Measurements from ENCODE around the gene BRINP1. TPM values are rescaled to one million over a fixed set of nuclear protein-coding genes. Genes with fewer than 3 reads are reported as not detected.

Gene BRINP1
- total and polyA plus RNA-seq, 10 of the 15 experiments (the other 5 are each of a cell fraction or from before 2014, with no cell fraction given) = not detected

GRCh38 chr9:119349351-119349825, 19.8 kb downstream of the BRINP1 start:
- in situ Hi-C loops (cut with MboI) = no loop called here
- SMC1A ChIA-PET (ENCODE audit: uncharacterized antibody, unreplicated experiment) = no interaction called here
- DNase-seq (ENCODE audit: low read depth, low spot score) (no peak), FAIRE-seq (no peak), ATAC-seq (no peak)
- H3K27ac ChIP-seq (ENCODE audit: control insufficient read depth, insufficient read depth) = no peak overlapping the region
- intact Hi-C loops (cut with micrococcal nuclease; ENCODE audit: unreplicated experiment) = no loop called here
- CTCF ChIA-PET = no interaction called here
- 34% methylated on average over 11 of the region's 11 CpGs for WGBS (ENCODE audit: insufficient coverage, insufficient replicate concordance, low lambda C conversion rate, missing lambda C conversion rate)
- H3K27me3 ChIP-seq (replicated peaks in 1 of 2; ENCODE audit: control insufficient read depth in 2 of 2, insufficient read depth in 2 of 2, low read length in 1 of 2) = no peaks in the 10 kb centered on the region
- H3K4me1 ChIP-seq (ENCODE audit: control insufficient read depth, insufficient read depth, low read length) = no peaks in the 10 kb centered on the region
- no peak overlapping the region for H3K4me3 ChIP-seq
- RAD21 ChIA-PET (ENCODE audit: unreplicated experiment) = no interaction called here
- no peak overlapping the region for H2AFZ ChIP-seq (ENCODE audit: control insufficient read depth, low read depth, low read length)
- H3K79me2 ChIP-seq (ENCODE audit: control insufficient read depth, insufficient read depth, low read length) = no peaks in the 10 kb centered on the region
- no peaks in the 10 kb centered on the region for H4K20me1 ChIP-seq (ENCODE audit: control insufficient read depth, insufficient read depth)
- H3K36me3 ChIP-seq (ENCODE audit: control insufficient read depth in 2 of 2, insufficient read depth in 2 of 2, low read length in 1 of 2) = no peaks in the 10 kb centered on the region
- no peak overlapping the region for H3K4me2 ChIP-seq (ENCODE audit: control insufficient read depth, insufficient read depth)
- BruUV-seq (replicated peaks) = no TSS peak
- no peaks in the 10 kb centered on the region for H3K9me3 ChIP-seq (replicated peaks; ENCODE audit: control insufficient read depth, insufficient read depth, low read length)
- POLR2A ChIA-PET = no interaction called here
- no peak overlapping the region for H3K9ac ChIP-seq (ENCODE audit: control insufficient read depth, insufficient read depth, low read length)
- TF ChIP-seq E2F8 (IDR thresholded peaks at IDR 0.05; ENCODE audit: low read depth, partially characterized antibody) (no peak), ZBTB33 (IDR thresholded peaks at IDR 0.05) (no peak), SMARCA5 (IDR thresholded peaks at IDR 0.05) (no peak), ZNF384 (IDR thresholded peaks at IDR 0.05; ENCODE audit: borderline replicate concordance, low read depth, low read length) (no peak), ESRRA (IDR thresholded peaks at IDR 0.05; ENCODE audit: low read length) (no peak), STAT1 (conservative IDR thresholded peaks at IDR 0.05) (no peak), NFIC (IDR thresholded peaks at IDR 0.05; ENCODE audit: low read depth, low read length) (no peak), JUND (IDR thresholded peaks at IDR 0.05; ENCODE audit: low read depth, low read length) (no peak), SP1 (IDR thresholded peaks at IDR 0.05; ENCODE audit: low read depth, low read length) (no peak)
- TF ChIP-seq, protein P1, sequence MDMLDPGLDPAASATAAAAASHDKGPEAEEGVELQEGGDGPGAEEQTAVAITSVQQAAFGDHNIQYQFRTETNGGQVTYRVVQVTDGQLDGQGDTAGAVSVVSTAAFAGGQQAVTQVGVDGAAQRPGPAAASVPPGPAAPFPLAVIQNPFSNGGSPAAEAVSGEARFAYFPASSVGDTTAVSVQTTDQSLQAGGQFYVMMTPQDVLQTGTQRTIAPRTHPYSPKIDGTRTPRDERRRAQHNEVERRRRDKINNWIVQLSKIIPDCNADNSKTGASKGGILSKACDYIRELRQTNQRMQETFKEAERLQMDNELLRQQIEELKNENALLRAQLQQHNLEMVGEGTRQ (IDR thresholded peaks at IDR 0.05; ENCODE audit: borderline replicate concordance, low read depth, low read length) = no peak
- TF ChIP-seq, protein P2, sequence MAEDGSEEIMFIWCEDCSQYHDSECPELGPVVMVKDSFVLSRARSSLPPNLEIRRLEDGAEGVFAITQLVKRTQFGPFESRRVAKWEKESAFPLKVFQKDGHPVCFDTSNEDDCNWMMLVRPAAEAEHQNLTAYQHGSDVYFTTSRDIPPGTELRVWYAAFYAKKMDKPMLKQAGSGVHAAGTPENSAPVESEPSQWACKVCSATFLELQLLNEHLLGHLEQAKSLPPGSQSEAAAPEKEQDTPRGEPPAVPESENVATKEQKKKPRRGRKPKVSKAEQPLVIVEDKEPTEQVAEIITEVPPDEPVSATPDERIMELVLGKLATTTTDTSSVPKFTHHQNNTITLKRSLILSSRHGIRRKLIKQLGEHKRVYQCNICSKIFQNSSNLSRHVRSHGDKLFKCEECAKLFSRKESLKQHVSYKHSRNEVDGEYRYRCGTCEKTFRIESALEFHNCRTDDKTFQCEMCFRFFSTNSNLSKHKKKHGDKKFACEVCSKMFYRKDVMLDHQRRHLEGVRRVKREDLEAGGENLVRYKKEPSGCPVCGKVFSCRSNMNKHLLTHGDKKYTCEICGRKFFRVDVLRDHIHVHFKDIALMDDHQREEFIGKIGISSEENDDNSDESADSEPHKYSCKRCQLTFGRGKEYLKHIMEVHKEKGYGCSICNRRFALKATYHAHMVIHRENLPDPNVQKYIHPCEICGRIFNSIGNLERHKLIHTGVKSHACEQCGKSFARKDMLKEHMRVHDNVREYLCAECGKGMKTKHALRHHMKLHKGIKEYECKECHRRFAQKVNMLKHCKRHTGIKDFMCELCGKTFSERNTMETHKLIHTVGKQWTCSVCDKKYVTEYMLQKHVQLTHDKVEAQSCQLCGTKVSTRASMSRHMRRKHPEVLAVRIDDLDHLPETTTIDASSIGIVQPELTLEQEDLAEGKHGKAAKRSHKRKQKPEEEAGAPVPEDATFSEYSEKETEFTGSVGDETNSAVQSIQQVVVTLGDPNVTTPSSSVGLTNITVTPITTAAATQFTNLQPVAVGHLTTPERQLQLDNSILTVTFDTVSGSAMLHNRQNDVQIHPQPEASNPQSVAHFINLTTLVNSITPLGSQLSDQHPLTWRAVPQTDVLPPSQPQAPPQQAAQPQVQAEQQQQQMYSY (CRISPR knock-in tag; IDR thresholded peaks at IDR 0.05) = no peak
- TF ChIP-seq, protein P3, sequence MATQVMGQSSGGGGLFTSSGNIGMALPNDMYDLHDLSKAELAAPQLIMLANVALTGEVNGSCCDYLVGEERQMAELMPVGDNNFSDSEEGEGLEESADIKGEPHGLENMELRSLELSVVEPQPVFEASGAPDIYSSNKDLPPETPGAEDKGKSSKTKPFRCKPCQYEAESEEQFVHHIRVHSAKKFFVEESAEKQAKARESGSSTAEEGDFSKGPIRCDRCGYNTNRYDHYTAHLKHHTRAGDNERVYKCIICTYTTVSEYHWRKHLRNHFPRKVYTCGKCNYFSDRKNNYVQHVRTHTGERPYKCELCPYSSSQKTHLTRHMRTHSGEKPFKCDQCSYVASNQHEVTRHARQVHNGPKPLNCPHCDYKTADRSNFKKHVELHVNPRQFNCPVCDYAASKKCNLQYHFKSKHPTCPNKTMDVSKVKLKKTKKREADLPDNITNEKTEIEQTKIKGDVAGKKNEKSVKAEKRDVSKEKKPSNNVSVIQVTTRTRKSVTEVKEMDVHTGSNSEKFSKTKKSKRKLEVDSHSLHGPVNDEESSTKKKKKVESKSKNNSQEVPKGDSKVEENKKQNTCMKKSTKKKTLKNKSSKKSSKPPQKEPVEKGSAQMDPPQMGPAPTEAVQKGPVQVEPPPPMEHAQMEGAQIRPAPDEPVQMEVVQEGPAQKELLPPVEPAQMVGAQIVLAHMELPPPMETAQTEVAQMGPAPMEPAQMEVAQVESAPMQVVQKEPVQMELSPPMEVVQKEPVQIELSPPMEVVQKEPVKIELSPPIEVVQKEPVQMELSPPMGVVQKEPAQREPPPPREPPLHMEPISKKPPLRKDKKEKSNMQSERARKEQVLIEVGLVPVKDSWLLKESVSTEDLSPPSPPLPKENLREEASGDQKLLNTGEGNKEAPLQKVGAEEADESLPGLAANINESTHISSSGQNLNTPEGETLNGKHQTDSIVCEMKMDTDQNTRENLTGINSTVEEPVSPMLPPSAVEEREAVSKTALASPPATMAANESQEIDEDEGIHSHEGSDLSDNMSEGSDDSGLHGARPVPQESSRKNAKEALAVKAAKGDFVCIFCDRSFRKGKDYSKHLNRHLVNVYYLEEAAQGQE (IDR thresholded peaks at IDR 0.05; ENCODE audit: low read depth, low read length) = no peak

Data from GM12878 (cell line).